Measurements from ENCODE around the gene SWT1. TPM values are rescaled to one million over a fixed set of nuclear protein-coding genes. Genes with fewer than 3 reads are reported as not detected.

Gene SWT1
- total RNA-seq, result 3.5 and 3.9 TPM in 2 replicates

GRCh38 chr1:185156854-185157598 lies at the start of gene SWT1, which contains the start of gene TRMT1L:
TSS of gene SWT1 (plus strand) at chr1:185157167. CDS start at chr1:185160842, 3,675 bp downstream.
TSS of gene TRMT1L (minus strand) at chr1:185156953. CDS start at chr1:185156712, 241 bp downstream.
- intact Hi-C loops (cut with micrococcal nuclease), result loop anchor here (1.0 to 10.0 kb wide), 20 partner anchors 13 to 1521 kb away; partner anchors contain the start of genes IVNS1ABP, NIBAN1, ODR4 and RNF2

- intact Hi-C loops (cut with micrococcal nuclease), result no loop called here
These were observed 48.6 kb upstream of the SWT1 start for GRCh38 chr1:185108321-185108720.

GRCh38 chr1:185110145-185110544 lies 46.8 kb upstream of the SWT1 start:
- intact Hi-C loops (cut with micrococcal nuclease), result no loop called here

- intact Hi-C loops (cut with micrococcal nuclease), result no loop called here
These were observed 45.1 kb upstream of the SWT1 start for GRCh38 chr1:185111873-185112272.

GRCh38 chr1:185112356-185112755 lies 44.6 kb upstream of the SWT1 start:
- intact Hi-C loops (cut with micrococcal nuclease), result no loop called here

- intact Hi-C loops (cut with micrococcal nuclease), result loop anchor here (2.0 kb wide), 1 partner anchor 13 kb away; no protein-coding TSS in a partner anchor
These were observed 27.3 kb upstream of the SWT1 start for GRCh38 chr1:185129708-185130107.

- intact Hi-C loops (cut with micrococcal nuclease), result no loop called here
These were observed 24.4 kb upstream of the SWT1 start for GRCh38 chr1:185132534-185132933.

GRCh38 chr1:185137896-185138545 lies 18.9 kb upstream of the SWT1 start:
- intact Hi-C loops (cut with micrococcal nuclease), result no loop called here

GRCh38 chr1:185139246-185139645 lies 17.7 kb upstream of the SWT1 start:
- intact Hi-C loops (cut with micrococcal nuclease), result no loop called here

GRCh38 chr1:185144233-185144632 lies 12.7 kb upstream of the SWT1 start:
- intact Hi-C loops (cut with micrococcal nuclease), result no loop called here

- intact Hi-C loops (cut with micrococcal nuclease), result loop anchor here (10.0 kb wide), 1 partner anchor 134 kb away; no protein-coding TSS in a partner anchor
These were observed 5.8 kb upstream of the SWT1 start for GRCh38 chr1:185151215-185151614.

- intact Hi-C loops (cut with micrococcal nuclease), result loop anchor here (10.0 kb wide), 1 partner anchor 133 kb away; no protein-coding TSS in a partner anchor
These were observed 4.7 kb upstream of the SWT1 start for GRCh38 chr1:185152187-185152767.

GRCh38 chr1:185154912-185155513 lies 2.0 kb upstream of the SWT1 start:
- intact Hi-C loops (cut with micrococcal nuclease), result loop anchor here (5.0 to 10.0 kb wide), 6 partner anchors 130 to 1147 kb away; partner anchors contain the start of gene TSEN15

GRCh38 chr1:185155600-185156287 lies 1.2 kb upstream of the SWT1 start:
- intact Hi-C loops (cut with micrococcal nuclease), result loop anchor here (2.0 to 10.0 kb wide), 9 partner anchors 129 to 1199 kb away; partner anchors contain the start of gene TSEN15

GRCh38 chr1:185156288-185156853 lies 596 bp upstream of the SWT1 start:
- intact Hi-C loops (cut with micrococcal nuclease), result loop anchor here (2.0 to 10.0 kb wide), 9 partner anchors 128 to 1200 kb away; partner anchors contain the start of gene TSEN15

GRCh38 chr1:185157599-185158412 lies 839 bp downstream of the SWT1 start:
- intact Hi-C loops (cut with micrococcal nuclease), result loop anchor here (1.0 to 10.0 kb wide), 20 partner anchors 12 to 1522 kb away; partner anchors contain the start of genes IVNS1ABP, NIBAN1, ODR4 and RNF2

- intact Hi-C loops (cut with micrococcal nuclease), result loop anchor here (5.0 to 10.0 kb wide), 6 partner anchors 126 to 1144 kb away; partner anchors contain the start of gene TSEN15
These were observed 1.8 kb downstream of the SWT1 start for GRCh38 chr1:185158800-185159199.

GRCh38 chr1:185159966-185160365 lies 3.0 kb downstream of the SWT1 start:
- intact Hi-C loops (cut with micrococcal nuclease), result loop anchor here (5.0 to 10.0 kb wide), 6 partner anchors 125 to 1142 kb away; partner anchors contain the start of gene TSEN15

- intact Hi-C loops (cut with micrococcal nuclease), result no loop called here
These were observed 5.5 kb downstream of the SWT1 start for GRCh38 chr1:185162491-185162890.

Data from T-helper 1 cell treated with Interleukin-12 subunit alpha and Interleukin-12 subunit beta and Interleukin-4 antibody, amounts not matched to agents 30 ng/mL and 1 ng/mL, for 36 hours (primary cell).